Astrocyte of the cerebellum (primary cell): Measurements from ENCODE around the gene GGPS1.

ENCODE experiments used
- DNase-seq: peaks from one replicate; pipeline ENCODE4 v3.0.0-alpha.2; 2011; ENCODE audit warnings: low read depth
- H3K4me3 ChIP-seq: 2 replicates; pipeline ENCODE4 v1.5.1; 2011; ENCODE audit warnings: mild to moderate bottlenecking, low read depth, low read length, moderate library complexity
- CTCF ChIP-seq: IDR thresholded peaks from 2 replicates; pipeline ENCODE4 v1.5.1; 2012; ENCODE audit warnings: low read length, low read depth, moderate library complexity, mild to moderate bottlenecking; ENCODE audit errors: missing control alignments
- in situ Hi-C: cut with HindIII; loops from 2 replicates; pipeline ENCODE4 v1.10.0; 2017; ENCODE audit warnings: low sequenced_read_pairs

Gene GGPS1

GRCh38 chr1:235315735-235316134 is 12.6 kb upstream of the GGPS1 start:
- in situ Hi-C loops: no loop called here
- DNase-seq: no peak
- H3K4me3 ChIP-seq: no peak overlapping the region
- TF ChIP-seq CTCF: no peak

GRCh38 chr1:235317168-235317567 is 11.2 kb upstream of the GGPS1 start:
- no peak for TF ChIP-seq CTCF
- in situ Hi-C loops: no loop called here
- no peak overlapping the region for H3K4me3 ChIP-seq
- no peak for DNase-seq

GRCh38 chr1:235319255-235319654 is 9.1 kb upstream of the GGPS1 start:
- in situ Hi-C loops: no loop called here
- no peak for TF ChIP-seq CTCF
- no peak overlapping the region for H3K4me3 ChIP-seq
- no peak for DNase-seq

GRCh38 chr1:235320521-235321179 is 7.7 kb upstream of the GGPS1 start:
- DNase-seq: no peak
- H3K4me3 ChIP-seq: no peak overlapping the region
- TF ChIP-seq CTCF: no peak
- in situ Hi-C loops: no loop called here

GRCh38 chr1:235324296-235324695 is 4.1 kb upstream of the GGPS1 start:
- in situ Hi-C loops: no loop called here
- TF ChIP-seq CTCF: no peak
- DNase-seq: no peak
- H3K4me3 ChIP-seq: no peak overlapping the region

GRCh38 chr1:235325139-235325538 is 3.2 kb upstream of the GGPS1 start:
- no peak for TF ChIP-seq CTCF
- no peak overlapping the region for H3K4me3 ChIP-seq
- DNase-seq: no peak
- in situ Hi-C loops: no loop called here
